HepG2 (cell line): Measurements from ENCODE around the gene ZNF491. TPM values are rescaled to one million over a fixed set of nuclear protein-coding genes. Genes with fewer than 3 reads are reported as not detected.

Experiments
- ARHGAP35 ChIP-seq: sonication (generic); formaldehyde crosslinking; IDR thresholded peaks from 2 replicates; pipeline ENCODE4 v1.9.0; 2022; ENCODE audit warnings: mild to moderate bottlenecking, inconsistent platforms, moderate library complexity, missing genetic modification reagents, borderline replicate concordance
- BRF2 ChIP-seq: sonication (generic); formaldehyde crosslinking; IDR thresholded peaks from 2 replicates; pipeline ENCODE4 v1.8.1; 2022; ENCODE audit warnings: mild to moderate bottlenecking, missing genetic modification reagents
- CHD2 ChIP-seq: IDR thresholded peaks from 2 replicates; pipeline ENCODE4 v1.6.1; 2011; ENCODE audit warnings: low read depth, low read length, improper control_type of control experiment
- DNMT1 ChIP-seq: sonication (generic); formaldehyde crosslinking; IDR thresholded peaks from 2 replicates; pipeline ENCODE4 v1.5.1; 2020; ENCODE audit warnings: mild to moderate bottlenecking, missing genetic modification reagents
- ELF1 ChIP-seq: sonication (generic); formaldehyde crosslinking; IDR thresholded peaks from 2 replicates; pipeline ENCODE4 v1.4.0; 2020; ENCODE audit warnings: missing genetic modification reagents
- FIP1L1 ChIP-seq: fragments of 200-400 bp; formaldehyde crosslinking; IDR thresholded peaks from 2 replicates; pipeline ENCODE4 v1.6.1; 2018; ENCODE audit warnings: low read depth, mild to moderate bottlenecking, low read length, moderate library complexity, borderline replicate concordance; ENCODE audit not compliant: insufficient read depth
- HDAC6 ChIP-seq: fragments of 200-600 bp; sonication (generic); IDR thresholded peaks from 2 replicates; pipeline ENCODE4 v1.7.0; 2017; ENCODE audit warnings: mild to moderate bottlenecking, antibody characterized with exemption, low read length, low read depth
- HMGXB4 ChIP-seq, 2 experiments: sonication (generic) in 1 of 2; formaldehyde crosslinking in 1 of 2; IDR thresholded peaks; 2 replicates each; pipeline versions ENCODE4 v1.4.0 to v1.6.1; 2018 to 2020; ENCODE audit warnings: missing genetic modification reagents in 2 of 2, borderline replicate concordance in 1 of 2, low read depth in 1 of 2, mild to moderate bottlenecking in 1 of 2, missing biosample characterization in 1 of 2
- MAFG ChIP-seq: sonication (generic); formaldehyde crosslinking; IDR thresholded peaks from 2 replicates; pipeline ENCODE4 v1.5.1; 2020; ENCODE audit warnings: mild to moderate bottlenecking, missing genetic modification reagents
- NR2C2 ChIP-seq: sonication (generic); formaldehyde crosslinking; IDR thresholded peaks from 2 replicates; pipeline ENCODE4 v1.4.0; 2020; ENCODE audit warnings: missing genetic modification reagents, mild to moderate bottlenecking, moderate library complexity, borderline replicate concordance
- POLR2AphosphoS5 ChIP-seq: IDR thresholded peaks from 2 replicates; pipeline ENCODE4 v1.6.1; 2012; ENCODE audit warnings: low read depth, low read length
- RNF2 ChIP-seq: fragments of 450-650 bp; conservative IDR thresholded peaks from 2 replicates; pipeline ENCODE4 v1.6.1; 2016; ENCODE audit warnings: low read depth
- SOX13 ChIP-seq, 3 experiments: fragments of 450-650 bp in 1 of 3; sonication (generic) in 1 of 3; formaldehyde crosslinking in 1 of 3; IDR thresholded peaks in 2 of 3; conservative IDR thresholded peaks in 1 of 3; 2 replicates each; pipeline versions ENCODE4 v1.5.0 to v1.6.1; 2016 to 2020; ENCODE audit warnings: antibody characterized with exemption in 1 of 3, mild to moderate bottlenecking in 1 of 3, missing compliant biosample characterization in 1 of 3, missing genetic modification reagents in 1 of 3, moderate library complexity in 1 of 3
- SUZ12 ChIP-seq: fragments of 150-350 bp; IDR thresholded peaks from 2 replicates; pipeline ENCODE4 v1.6.1; 2014; ENCODE audit warnings: low read depth, low read length
- ZBTB2 ChIP-seq: sonication (generic); formaldehyde crosslinking; IDR thresholded peaks from 2 replicates; pipeline ENCODE4 v1.8.0; 2022; ENCODE audit warnings: low read depth, missing genetic modification reagents
- ZBTB25 ChIP-seq: IDR thresholded peaks from 2 replicates; pipeline ENCODE4 v1.6.1; 2018; ENCODE audit warnings: missing genetic modification reagents
- ZC3H4 ChIP-seq: sonication (generic); formaldehyde crosslinking; IDR thresholded peaks from 2 replicates; pipeline ENCODE4 v1.4.0; 2020; ENCODE audit warnings: missing genetic modification reagents, borderline replicate concordance
- ZMAT3 ChIP-seq: sonication (generic); formaldehyde crosslinking; conservative IDR thresholded peaks from 2 replicates; pipeline ENCODE4 v1.7.0; 2021; ENCODE audit warnings: missing genetic modification reagents
- ZNF224 ChIP-seq: sonication (generic); formaldehyde crosslinking; IDR thresholded peaks from 2 replicates; pipeline ENCODE4 v1.5.0; 2020; ENCODE audit warnings: mild to moderate bottlenecking, missing genetic modification reagents
- ZNF3 ChIP-seq: IDR thresholded peaks from 2 replicates; pipeline ENCODE4 v1.7.0; 2017; ENCODE audit warnings: inconsistent platforms
- ZNF33B ChIP-seq: sonication (generic); formaldehyde crosslinking; IDR thresholded peaks from 2 replicates; pipeline ENCODE4 v1.5.1; 2020; ENCODE audit warnings: mild to moderate bottlenecking, missing genetic modification reagents
- ZNF777 ChIP-seq: sonication (generic); formaldehyde crosslinking; IDR thresholded peaks from 2 replicates; pipeline ENCODE4 v1.4.0; 2020; ENCODE audit warnings: missing genetic modification reagents
- ZSCAN20 ChIP-seq: sonication (generic); formaldehyde crosslinking; IDR thresholded peaks from 2 replicates; pipeline ENCODE4 v1.4.0; 2020; ENCODE audit warnings: missing genetic modification reagents, mild to moderate bottlenecking, borderline replicate concordance
- polyA plus RNA-seq, 8 experiments: library from polyadenylated mRNA; depleted of rRNA in 3 of 8; stranded (reverse) in 7 of 8; unstranded in 1 of 8; fragments of >200 nt; fragmentation: Illumina TruSeq in 4 of 8; extraction: Trizol in 4 of 8; gene quantifications; 2 replicates each; pipeline versions ENCODE4 v1.2.1 to v1.2.3, GENCODE V29; 2011 to 2016; ENCODE audit warnings: low read depth in 4 of 8, missing spikeins in 1 of 8, mixed read lengths in 1 of 8; ENCODE audit not compliant: insufficient read depth in 1 of 8
- total RNA-seq, 5 experiments: library from RNA; depleted of rRNA; stranded (reverse); fragments of >200 nt; fragmentation: Illumina TruSeq; extraction: Trizol; gene quantifications; 2 replicates each; pipeline ENCODE4 v1.2.3, GENCODE V29; 2016; ENCODE audit warnings: low read depth in 1 of 5

The ZNF491 gene
- total and polyA plus RNA-seq, 2 of the 13 experiments (the other 11 are each of a cell fraction or from before 2014, with no cell fraction given): 0.57 to 2.2 TPM

- no peak for TF ChIP-seq FIP1L1
- no peak for TF ChIP-seq DNMT1 (CRISPR knock-in tag)
- 0 out of 2 replicates have a peak, but pooled peaks have one; percentile 23 for TF ChIP-seq ARHGAP35 (CRISPR knock-in tag)
- TF ChIP-seq ZBTB2 (CRISPR knock-in tag): no peak
- peak; percentile 95 for TF ChIP-seq POLR2AphosphoS5
- TF ChIP-seq NR2C2 (CRISPR knock-in tag): peak; percentile 51; the same call in 1 of the 2 replicates
- no peak for TF ChIP-seq ZNF224 (CRISPR knock-in tag)
- 0 out of 2 replicates have a peak, but pooled peaks have one; percentile 53 for TF ChIP-seq BRF2 (CRISPR knock-in tag)
- TF ChIP-seq SUZ12: no peak
- no peak for TF ChIP-seq ZNF33B (CRISPR knock-in tag)
- TF ChIP-seq CHD2: 0 out of 2 replicates have a peak, but pooled peaks have one; percentile 21
- no peak for TF ChIP-seq RNF2
- no peak; the same call in 1 of the 2 replicates for TF ChIP-seq ZBTB25 (CRISPR knock-in tag)
- TF ChIP-seq ZSCAN20 (CRISPR knock-in tag): no peak
- no peak for TF ChIP-seq MAFG (CRISPR knock-in tag)
- TF ChIP-seq ZMAT3 (CRISPR knock-in tag): no peak; the same call in none of the 2 replicates
- no peak for TF ChIP-seq ZC3H4
- peak; percentile 50 to 83; a peak in 3 of 4 replicates for TF ChIP-seq HMGXB4 (CRISPR knock-in tag; IDR thresholded peaks at IDR 0.05; ENCODE audit: borderline replicate concordance in 1 of 2, low read depth in 1 of 2)
- no peak for TF ChIP-seq SOX13 (IDR thresholded peaks at IDR 0.05)
- 0 out of 4 replicates have a peak, but pooled peaks of 1 of the 2 experiments have one; percentile 11 for TF ChIP-seq SOX13 (CRISPR knock-in tag; conservative IDR thresholded peaks at IDR 0.05 in 1 of 2, IDR thresholded peaks at IDR 0.05 in 1 of 2)
- TF ChIP-seq ELF1 (CRISPR knock-in tag): peak; percentile 79
- TF ChIP-seq ZNF3 (CRISPR knock-in tag): no peak; the same call in 1 of the 2 replicates
- TF ChIP-seq ZNF777: 0 out of 2 replicates have a peak, but pooled peaks have one; percentile 3
- no peak for TF ChIP-seq HDAC6
These were observed 31.4 kb upstream of the ZNF491 start, which contains the start of gene ZNF441 (continued) for GRCh38 chr19:11766597-11767591.
